NCI-H2081 treated with DMSO at 0.1 percent for 48 hours (cell line): ENCODE results near the gene LHFPL4.
"Not testable (repeated sequence)": the region's sequence is repeated elsewhere in the genome, so short reads cannot be mapped to it uniquely, and the experiment has no call there.

Experiments
- DNase-seq: peaks from one replicate; lab custom pipeline; 2025; lab: John Stamatoyannopoulos, UW

LHFPL4 gene

DNA sequence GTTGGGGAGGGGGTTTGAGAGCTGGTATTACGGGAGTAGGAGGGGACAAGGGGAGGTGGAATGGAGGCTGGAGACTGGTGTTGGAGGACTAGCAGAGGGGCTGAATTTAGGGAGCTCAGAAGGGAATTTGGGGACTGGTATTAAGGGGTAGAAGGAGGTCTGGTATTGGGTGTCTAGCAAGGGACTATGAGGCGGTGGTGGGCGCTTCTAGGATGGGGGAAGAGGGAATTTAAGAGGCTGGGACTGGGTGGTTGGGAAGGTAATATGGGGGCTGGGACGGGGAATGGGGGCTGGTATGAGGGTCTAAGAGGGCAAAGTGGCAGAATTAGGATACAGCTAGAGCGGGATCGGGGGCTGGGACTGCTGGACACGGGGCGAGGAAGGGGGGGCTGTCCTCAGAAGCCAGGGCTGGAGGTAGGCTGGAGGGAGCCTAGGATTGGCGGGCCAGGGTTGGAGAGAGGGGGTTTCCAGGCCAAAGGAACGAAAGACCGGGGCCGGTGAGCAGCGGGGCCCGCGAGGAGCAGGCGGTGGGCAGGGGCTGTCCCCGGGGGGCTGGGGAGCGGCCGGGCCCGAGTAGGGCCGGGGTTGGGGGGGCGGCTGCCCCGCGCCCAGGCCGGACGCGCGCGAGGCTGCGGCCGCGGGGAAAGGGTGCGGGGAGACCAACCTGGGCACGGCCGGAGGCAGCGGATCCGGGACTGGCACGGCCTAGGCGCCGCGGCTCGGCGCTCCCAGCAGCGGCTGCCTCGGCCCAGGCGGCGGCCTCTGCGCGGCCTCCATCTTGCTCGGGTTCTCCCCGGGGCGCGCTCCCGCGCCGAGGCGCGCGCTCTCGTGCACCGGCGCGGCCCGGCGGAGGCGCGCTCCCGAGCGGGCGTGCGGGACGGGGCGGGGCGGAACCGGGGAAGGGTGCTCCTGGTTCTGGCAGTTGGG lies at the start of gene LHFPL4:
LHFPL4 (minus strand) TSS at position 802 of the 927 bp plus-strand sequence. CDS start 1,143 bp downstream, outside the sequence.
- no peak for DNase-seq

- no peak for DNase-seq
These were observed 49.0 kb upstream of the LHFPL4 start for GRCh38 chr3:9602620-9603019.

- DNase-seq: not testable (repeated sequence)
These were observed 47.5 kb upstream of the LHFPL4 start for GRCh38 chr3:9601006-9601581.

GRCh38 chr3:9600597-9600996 lies 47.0 kb upstream of the LHFPL4 start:
- no peak for DNase-seq

DNA sequence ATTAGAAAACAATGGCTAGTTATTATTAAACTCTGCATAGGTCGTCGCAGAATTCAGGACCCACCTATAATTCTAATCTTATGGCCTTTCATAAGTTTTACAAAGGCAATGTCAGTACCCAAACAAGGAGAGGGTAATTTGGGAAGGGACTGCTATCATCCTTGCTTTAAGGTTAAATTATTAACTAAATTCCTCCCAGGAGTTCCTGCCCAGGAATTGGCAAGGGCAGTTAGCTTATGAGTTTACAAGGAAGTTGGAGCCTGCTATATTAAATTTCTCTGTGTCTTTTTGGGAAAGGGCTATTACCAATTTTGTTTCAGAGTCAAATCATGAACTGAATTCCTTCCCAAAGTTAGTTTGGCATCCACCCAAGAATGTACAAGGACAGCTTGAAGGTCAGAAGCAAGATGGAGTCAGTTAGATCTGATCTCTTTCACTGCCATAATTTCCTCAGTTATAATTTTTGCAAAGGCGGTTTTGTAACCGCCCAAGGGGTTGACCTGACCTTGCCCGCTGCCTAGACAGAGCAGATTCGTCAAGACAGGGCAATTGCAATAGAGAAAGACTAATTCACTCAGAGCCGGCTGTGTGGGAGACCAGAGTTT lies 45.3 kb upstream of the LHFPL4 start:
- DNase-seq: no peak

- DNase-seq: no peak
These were observed 42.3 kb upstream of the LHFPL4 start for GRCh38 chr3:9595877-9596276.

GRCh38 chr3:9591781-9592180 lies 38.2 kb upstream of the LHFPL4 start:
- DNase-seq: not testable (repeated sequence)

GRCh38 chr3:9590282-9590791 lies 36.7 kb upstream of the LHFPL4 start:
- no peak for DNase-seq

GRCh38 chr3:9583792-9584191 lies 30.2 kb upstream of the LHFPL4 start:
- no peak for DNase-seq

DNA sequence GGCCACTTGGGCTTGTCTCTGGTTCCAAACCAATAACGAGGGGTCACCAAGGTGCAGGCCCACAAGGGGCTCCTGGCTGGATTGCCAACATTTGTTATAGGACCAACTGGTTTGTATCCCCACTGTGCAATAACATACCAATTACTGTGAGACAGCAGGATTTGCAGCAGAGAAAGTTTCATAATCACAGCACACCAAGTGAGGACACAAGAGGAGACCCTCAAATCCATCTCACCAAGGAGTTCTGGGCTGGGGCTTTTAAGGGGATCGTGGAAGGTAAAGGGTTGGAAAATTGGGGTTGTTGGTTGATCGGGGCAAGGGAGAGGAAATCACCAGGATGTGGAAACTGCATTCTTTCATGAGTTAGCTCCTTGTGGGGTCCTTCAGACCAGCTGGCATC lies 29.7 kb upstream of the LHFPL4 start:
- no peak for DNase-seq

- DNase-seq: no peak
These were observed 28.7 kb upstream of the LHFPL4 start for GRCh38 chr3:9582332-9582731.

GRCh38 chr3:9581742-9582141 lies 28.1 kb upstream of the LHFPL4 start:
- no peak for DNase-seq

DNA sequence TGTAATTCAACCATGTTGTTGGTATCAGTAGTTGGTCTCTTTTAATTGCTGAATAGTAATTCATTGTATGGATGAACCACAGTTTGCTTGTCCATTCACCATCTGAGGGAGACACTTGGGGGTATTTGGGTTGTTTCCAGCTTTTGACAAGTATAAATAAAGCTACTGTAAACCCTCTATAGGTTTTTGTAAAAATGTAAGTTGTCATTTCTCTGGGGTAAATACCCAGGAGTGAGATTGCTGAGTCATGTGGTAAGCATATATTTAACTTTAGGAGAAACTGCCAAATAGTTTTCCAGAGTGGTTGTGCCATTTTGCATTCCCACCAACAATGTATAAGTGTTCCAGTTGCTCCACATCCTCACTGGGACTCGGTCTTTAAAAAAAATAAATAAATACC lies 15.4 kb upstream of the LHFPL4 start:
- DNase-seq: no peak

DNA sequence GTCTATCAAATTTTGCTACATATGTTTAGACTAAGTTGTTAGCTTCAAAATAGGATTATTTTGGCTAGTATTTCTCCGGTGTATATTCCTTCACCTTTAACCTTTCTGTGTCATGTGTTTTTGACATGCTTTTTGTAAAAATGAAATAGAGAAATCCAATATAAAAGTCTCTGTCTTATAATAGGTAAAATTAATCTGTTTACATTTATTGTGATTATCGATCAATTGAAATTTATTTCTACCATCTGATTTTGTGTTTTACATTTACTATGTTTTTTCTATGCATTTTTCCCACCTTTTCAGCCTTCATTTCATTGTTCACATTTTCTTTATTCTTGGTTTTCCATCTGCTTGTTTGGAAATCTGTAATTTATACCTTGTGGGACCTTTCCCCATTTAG lies 11.7 kb upstream of the LHFPL4 start:
- DNase-seq: no peak

DNA sequence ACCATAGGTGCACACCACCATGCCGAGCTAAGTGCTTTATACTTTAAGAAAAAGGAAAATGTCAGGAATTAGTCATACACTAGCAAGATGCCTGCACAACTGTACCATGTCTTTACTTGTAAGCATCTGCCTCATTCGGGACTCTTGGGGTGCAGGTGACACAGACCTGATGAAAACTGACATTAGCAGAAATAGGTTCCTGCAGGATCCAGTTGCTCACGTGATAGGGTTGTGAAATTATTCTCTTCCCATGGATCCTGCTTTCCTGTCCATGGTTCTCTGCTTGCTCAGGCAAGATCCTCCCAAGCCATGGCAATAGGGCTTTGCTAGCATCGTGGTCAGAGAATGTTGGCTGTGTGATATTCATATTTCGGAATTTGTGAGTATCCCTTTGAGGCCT lies 10.2 kb upstream of the LHFPL4 start:
- no peak for DNase-seq

DNA sequence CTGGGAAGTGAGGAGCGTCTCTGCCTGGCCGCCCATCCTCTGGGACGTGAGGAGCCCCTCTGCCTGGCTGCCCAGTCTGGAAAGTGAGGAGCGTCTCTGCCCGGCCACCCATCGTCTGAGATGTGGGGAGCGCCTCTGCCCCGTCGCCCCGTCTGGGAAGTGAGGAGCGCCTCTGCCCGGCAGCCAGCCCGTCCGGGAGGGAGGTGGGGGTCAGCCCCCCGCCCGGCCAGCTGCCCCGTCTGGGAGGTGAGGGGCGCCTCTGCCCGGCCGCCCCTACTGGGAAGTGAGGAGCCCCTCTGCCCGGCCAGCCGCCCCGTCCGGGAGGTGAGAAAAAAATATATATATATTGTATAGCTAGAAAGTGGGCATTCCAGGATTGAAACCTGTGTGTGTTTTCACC lies 6.4 kb upstream of the LHFPL4 start:
- not testable (repeated sequence) for DNase-seq

- no peak for DNase-seq
These were observed 409 bp upstream of the LHFPL4 start for GRCh38 chr3:9553948-9554513.

- no peak for DNase-seq
These were observed 1.2 kb downstream of the LHFPL4 start for GRCh38 chr3:9552252-9552999.

DNA sequence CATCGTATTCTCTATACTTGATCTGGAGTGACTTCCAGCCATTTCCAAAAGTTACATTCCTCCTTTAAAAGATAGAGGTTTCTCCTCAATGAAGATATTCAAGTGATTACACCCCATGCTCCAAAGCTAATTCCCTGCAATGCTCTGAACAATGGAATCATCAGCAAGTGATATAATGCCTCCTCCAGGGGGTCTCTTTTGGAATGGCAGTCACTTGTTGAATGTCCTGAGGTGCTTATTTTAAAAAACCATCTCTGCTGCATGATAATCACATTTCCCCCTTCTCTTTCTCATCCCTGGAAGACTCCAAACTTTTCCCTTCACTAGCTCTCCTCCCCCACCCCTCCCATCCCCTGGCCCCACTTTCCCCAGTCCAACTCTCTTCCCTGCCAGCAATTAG lies 2.6 kb downstream of the LHFPL4 start:
- no peak for DNase-seq

DNA sequence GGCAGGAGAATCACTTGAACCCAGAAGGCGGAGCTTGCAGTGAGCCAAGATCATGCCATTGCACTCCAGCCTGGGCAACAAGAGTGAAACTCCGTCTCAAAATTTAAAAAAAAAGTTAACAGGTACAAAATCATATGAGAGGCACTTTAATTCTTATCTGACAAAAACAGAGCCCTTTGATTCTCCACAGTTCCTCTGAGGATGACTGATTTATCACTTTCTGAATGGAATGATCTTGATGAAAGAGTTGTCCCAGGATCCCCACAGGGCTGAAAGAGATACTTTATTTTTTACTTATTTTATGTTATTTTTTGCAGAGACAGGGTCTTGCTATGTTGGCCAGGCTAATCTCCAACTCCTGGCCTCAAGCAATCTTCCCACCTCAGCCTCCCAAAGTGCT lies 4.0 kb downstream of the LHFPL4 start:
- DNase-seq: no peak

GRCh38 chr3:9548991-9549390 lies 4.6 kb downstream of the LHFPL4 start:
- DNase-seq: no peak

DNA sequence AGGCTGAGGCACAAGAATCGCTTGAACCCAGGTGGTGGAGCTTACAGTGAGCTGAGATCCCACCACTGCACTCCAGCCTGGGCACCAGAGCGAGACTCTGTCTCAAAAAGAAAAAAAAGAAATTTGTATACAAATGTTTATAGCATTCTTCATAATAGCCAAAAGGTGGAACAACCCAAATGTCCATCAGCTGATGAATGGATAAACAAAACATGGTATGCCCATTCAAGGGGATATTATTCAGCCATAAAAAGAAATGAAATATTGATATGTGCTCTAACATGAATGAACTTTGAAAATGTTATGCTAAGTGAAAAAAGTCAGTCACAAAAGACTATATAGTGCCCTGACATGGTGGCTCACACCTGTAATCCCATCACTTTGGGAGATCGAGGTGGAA lies 11.4 kb downstream of the LHFPL4 start:
- DNase-seq: no peak
